Measurements from ENCODE around the gene FAM110C. TPM values are rescaled to one million over a fixed set of nuclear protein-coding genes. Genes with fewer than 3 reads are reported as not detected.
"Not testable (repeated sequence)": the region's sequence is repeated elsewhere in the genome, so short reads cannot be mapped to it uniquely, and the experiment has no call there.

Gene FAM110C
- total and polyA plus RNA-seq, 4 donors: 4.8 to 18.2 (median 5.0) TPM

DNA sequence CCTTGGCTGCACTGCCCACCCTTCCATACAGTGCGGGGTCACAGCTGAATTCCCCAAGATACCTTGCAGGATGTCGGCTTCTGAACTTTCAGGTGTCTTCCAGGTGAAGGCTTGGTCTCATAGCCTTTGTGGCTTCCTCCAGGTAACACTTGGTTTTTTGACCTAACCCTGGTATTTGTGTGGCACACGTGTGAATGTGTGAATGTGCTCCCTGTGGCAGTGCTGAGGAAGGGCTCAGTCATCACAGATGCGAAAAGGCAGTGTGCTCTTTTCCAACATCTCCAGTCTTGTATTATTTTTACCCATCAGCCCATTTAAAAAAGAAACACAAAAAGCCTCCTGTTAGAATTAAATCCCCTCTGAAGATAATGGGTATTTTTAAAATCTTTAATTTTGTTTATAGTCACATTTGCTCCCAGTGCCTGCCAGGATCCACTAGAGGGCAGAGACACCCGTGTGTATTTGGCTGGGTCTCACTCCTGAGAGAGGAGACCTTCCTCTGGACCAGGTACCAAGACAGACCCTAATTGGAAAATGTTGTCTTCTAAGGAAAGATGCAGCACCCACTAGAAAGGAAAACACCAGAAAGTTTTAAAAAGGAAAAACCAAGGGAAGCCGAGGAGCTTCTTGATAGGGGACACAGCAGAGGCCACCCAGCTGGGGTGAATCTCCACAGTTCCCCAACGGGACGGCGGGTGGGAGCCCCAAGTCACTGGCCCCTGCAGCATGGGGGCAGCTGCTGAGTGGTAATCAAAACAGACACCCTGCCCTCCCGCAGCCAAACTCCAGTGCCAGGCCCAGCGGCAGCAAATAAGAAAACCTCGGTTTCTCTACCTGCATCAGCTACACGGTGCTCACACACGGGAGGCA, 27.7 kb downstream of the FAM110C start:
- peaks cover 9 to 26% (median 22%) of the 10 kb centered on the region in 4 donors for H3K4me1 ChIP-seq (ENCODE audit: control insufficient read depth in 4 of 4, insufficient read depth in 4 of 4, low read length in 3 of 4)
- no peaks in the 10 kb centered on the region for H3K36me3 ChIP-seq (ENCODE audit: control insufficient read depth in 4 of 4, insufficient read depth in 3 of 4, low read depth in 1 of 4, low read length in 3 of 4)
- no peak overlapping the region for H3K4me3 ChIP-seq (ENCODE audit: low read depth in 1 of 3, low read length in 3 of 3)
- DNase-seq (ENCODE audit: low spot score): no peak
- H3K27me3 ChIP-seq (ENCODE audit: control insufficient read depth in 4 of 4, insufficient read depth in 4 of 4, low read length in 3 of 4): no peaks in the 10 kb centered on the region
- TF ChIP-seq, protein P1, sequence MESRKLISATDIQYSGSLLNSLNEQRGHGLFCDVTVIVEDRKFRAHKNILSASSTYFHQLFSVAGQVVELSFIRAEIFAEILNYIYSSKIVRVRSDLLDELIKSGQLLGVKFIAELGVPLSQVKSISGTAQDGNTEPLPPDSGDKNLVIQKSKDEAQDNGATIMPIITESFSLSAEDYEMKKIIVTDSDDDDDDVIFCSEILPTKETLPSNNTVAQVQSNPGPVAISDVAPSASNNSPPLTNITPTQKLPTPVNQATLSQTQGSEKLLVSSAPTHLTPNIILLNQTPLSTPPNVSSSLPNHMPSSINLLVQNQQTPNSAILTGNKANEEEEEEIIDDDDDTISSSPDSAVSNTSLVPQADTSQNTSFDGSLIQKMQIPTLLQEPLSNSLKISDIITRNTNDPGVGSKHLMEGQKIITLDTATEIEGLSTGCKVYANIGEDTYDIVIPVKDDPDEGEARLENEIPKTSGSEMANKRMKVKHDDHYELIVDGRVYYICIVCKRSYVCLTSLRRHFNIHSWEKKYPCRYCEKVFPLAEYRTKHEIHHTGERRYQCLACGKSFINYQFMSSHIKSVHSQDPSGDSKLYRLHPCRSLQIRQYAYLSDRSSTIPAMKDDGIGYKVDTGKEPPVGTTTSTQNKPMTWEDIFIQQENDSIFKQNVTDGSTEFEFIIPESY (IDR thresholded peaks at IDR 0.05): no peak
- no peak for TF ChIP-seq FOXA1 (IDR thresholded peaks at IDR 0.05)
- peak; percentile 89 for TF ChIP-seq RAD21 (IDR thresholded peaks at IDR 0.05)
- TF ChIP-seq, protein P2, sequence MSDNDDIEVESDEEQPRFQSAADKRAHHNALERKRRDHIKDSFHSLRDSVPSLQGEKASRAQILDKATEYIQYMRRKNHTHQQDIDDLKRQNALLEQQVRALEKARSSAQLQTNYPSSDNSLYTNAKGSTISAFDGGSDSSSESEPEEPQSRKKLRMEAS (IDR thresholded peaks at IDR 0.05): no peak
- TF ChIP-seq, protein P3, sequence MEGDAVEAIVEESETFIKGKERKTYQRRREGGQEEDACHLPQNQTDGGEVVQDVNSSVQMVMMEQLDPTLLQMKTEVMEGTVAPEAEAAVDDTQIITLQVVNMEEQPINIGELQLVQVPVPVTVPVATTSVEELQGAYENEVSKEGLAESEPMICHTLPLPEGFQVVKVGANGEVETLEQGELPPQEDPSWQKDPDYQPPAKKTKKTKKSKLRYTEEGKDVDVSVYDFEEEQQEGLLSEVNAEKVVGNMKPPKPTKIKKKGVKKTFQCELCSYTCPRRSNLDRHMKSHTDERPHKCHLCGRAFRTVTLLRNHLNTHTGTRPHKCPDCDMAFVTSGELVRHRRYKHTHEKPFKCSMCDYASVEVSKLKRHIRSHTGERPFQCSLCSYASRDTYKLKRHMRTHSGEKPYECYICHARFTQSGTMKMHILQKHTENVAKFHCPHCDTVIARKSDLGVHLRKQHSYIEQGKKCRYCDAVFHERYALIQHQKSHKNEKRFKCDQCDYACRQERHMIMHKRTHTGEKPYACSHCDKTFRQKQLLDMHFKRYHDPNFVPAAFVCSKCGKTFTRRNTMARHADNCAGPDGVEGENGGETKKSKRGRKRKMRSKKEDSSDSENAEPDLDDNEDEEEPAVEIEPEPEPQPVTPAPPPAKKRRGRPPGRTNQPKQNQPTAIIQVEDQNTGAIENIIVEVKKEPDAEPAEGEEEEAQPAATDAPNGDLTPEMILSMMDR (IDR thresholded peaks at IDR 0.05; ENCODE audit: low read depth, low read length, missing input control): peak; percentile 76
- TF ChIP-seq YY1 (IDR thresholded peaks at IDR 0.05): no peak
- H3K9ac ChIP-seq (ENCODE audit: low read depth in 1 of 2, low read length in 2 of 2): no peak overlapping the region
- H3K27ac ChIP-seq (ENCODE audit: low read depth in 1 of 2, low read length in 2 of 2): peak overlapping the region; percentile 83
- no peaks in the 10 kb centered on the region for H3K9me3 ChIP-seq (ENCODE audit: control insufficient read depth in 4 of 4, low read length in 3 of 4)
- 62% methylated on average over 14 of the region's 14 CpGs for WGBS

DNA sequence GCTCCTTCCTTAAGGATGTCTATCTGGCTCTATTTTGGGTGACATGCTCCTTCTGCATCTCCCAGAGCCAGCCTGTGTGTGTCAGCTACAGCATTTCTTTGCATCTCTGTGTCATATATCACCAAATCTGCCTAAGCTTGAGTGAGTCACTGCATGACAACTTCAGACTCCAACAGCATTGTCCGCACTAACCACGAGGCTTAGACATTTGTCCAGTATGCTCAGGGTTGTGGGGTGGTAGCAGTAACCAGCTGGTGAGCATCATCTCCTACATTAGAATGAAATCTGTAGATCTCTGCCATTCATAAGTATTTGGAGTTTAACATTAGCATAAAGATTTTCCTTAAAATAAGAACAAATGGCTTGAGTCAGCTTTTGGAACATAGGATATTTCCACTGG, 30.4 kb downstream of the FAM110C start:
- not testable (repeated sequence) for H3K9me3 ChIP-seq (ENCODE audit: control insufficient read depth in 4 of 4, low read length in 3 of 4); H3K27me3 ChIP-seq (ENCODE audit: control insufficient read depth in 4 of 4, insufficient read depth in 4 of 4, low read length in 3 of 4); H3K4me3 ChIP-seq (ENCODE audit: low read depth in 1 of 3, low read length in 3 of 3); H3K36me3 ChIP-seq (ENCODE audit: control insufficient read depth in 4 of 4, insufficient read depth in 3 of 4, low read depth in 1 of 4, low read length in 3 of 4); H3K27ac ChIP-seq (ENCODE audit: low read depth in 1 of 2, low read length in 2 of 2); DNase-seq (ENCODE audit: low spot score); H3K9ac ChIP-seq (ENCODE audit: low read depth in 1 of 2, low read length in 2 of 2)
- peaks cover 7 to 18% (median 16%) of the 10 kb centered on the region in 4 donors for H3K4me1 ChIP-seq (ENCODE audit: control insufficient read depth in 4 of 4, insufficient read depth in 4 of 4, low read length in 3 of 4)
- 79% methylated on average over 2 of the region's 2 CpGs for WGBS

DNA sequence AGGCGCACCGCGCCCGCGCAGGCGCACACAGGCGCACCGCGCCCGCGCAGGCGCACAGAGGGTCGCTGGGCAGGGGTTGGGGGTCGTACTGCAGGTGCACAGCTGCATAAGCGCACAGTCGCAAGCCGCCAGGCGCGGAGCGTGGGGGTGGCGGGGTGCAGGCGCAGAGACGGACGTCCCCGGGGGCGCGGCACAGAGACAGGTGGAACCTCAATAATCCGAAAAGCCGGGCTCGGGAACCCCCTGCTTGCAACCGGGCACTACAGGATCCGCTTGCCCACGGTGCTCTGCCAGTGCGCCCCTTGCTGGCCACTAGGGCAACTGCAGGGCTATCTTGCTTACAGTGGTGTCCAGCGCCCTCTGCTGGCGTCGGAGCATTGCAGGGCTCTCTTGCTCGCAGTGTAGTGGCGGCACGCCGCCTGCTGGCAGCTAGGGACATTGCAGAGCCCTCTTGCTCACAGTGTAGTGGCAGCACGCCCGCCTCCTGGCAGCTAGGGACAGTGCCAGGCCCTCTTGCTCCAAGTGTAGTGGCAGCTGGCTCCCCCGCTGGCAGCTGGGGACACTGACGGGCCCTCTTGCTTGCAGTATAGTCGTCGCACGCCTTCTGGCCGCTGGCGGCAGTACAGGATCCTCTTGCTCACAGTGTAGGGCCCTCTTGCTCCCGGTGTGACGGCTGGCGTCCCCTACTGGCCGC, 34.9 kb downstream of the FAM110C start:
- Histone ChIP-seq H3K27me3 (ENCODE audit: control insufficient read depth in 4 of 4, insufficient read depth in 4 of 4, low read length in 3 of 4) (no peaks in the 10 kb centered on the region), H3K9ac (ENCODE audit: low read depth in 1 of 2, low read length in 2 of 2) (no peak overlapping the region), H3K36me3 (ENCODE audit: control insufficient read depth in 4 of 4, insufficient read depth in 3 of 4, low read depth in 1 of 4, low read length in 3 of 4) (no peaks in the 10 kb centered on the region), H3K4me3 (ENCODE audit: low read depth in 1 of 3, low read length in 3 of 3) (no peak overlapping the region), H3K4me1 (ENCODE audit: control insufficient read depth in 4 of 4, insufficient read depth in 4 of 4, low read length in 3 of 4) (no peaks in the 10 kb centered on the region), H3K9me3 (ENCODE audit: control insufficient read depth in 4 of 4, low read length in 3 of 4) (peaks cover 0 to 2% (median 0%) of the 10 kb centered on the region in 4 donors), H3K27ac (ENCODE audit: low read depth in 1 of 2, low read length in 2 of 2) (no peak overlapping the region)
- TF ChIP-seq, protein P3 (IDR thresholded peaks at IDR 0.05; ENCODE audit: low read depth, low read length, missing input control): peak; percentile 44
- TF ChIP-seq RAD21 (IDR thresholded peaks at IDR 0.05) (peak in 1 of 2 donors; percentile 56), FOXA2 (IDR thresholded peaks at IDR 0.05) (no peak)
- 59% methylated on average over 54 of the region's 54 CpGs for WGBS
- no peak for DNase-seq (ENCODE audit: low spot score)
